T-helper 1 cell treated with Interleukin-12 subunit alpha and Interleukin-12 subunit beta and Interleukin-4 antibody, amounts not matched to agents 30 ng/mL and 1 ng/mL, for 36 hours (primary cell): ENCODE measurements around the gene ZNF319. TPM values are rescaled to one million over a fixed set of nuclear protein-coding genes. Genes with fewer than 3 reads are reported as not detected.

ENCODE experiments used
- intact Hi-C: fragments of 100-400 bp; cut with micrococcal nuclease; formaldehyde crosslinking; loops from one replicate; pipeline ENCODE4 v1.15.1; 2024
- total RNA-seq: library from RNA; stranded (reverse); gene quantifications from 2 replicates; pipeline ENCODE4 v1.2.3, GENCODE V29; 2022

The ZNF319 gene
- total RNA-seq, 1 donor from 2014 or later: 17.8 TPM

GRCh38 chr16:58037365-58038057 is 37.0 kb upstream of the ZNF319 start:
- intact Hi-C loops: no loop called here

DNA sequence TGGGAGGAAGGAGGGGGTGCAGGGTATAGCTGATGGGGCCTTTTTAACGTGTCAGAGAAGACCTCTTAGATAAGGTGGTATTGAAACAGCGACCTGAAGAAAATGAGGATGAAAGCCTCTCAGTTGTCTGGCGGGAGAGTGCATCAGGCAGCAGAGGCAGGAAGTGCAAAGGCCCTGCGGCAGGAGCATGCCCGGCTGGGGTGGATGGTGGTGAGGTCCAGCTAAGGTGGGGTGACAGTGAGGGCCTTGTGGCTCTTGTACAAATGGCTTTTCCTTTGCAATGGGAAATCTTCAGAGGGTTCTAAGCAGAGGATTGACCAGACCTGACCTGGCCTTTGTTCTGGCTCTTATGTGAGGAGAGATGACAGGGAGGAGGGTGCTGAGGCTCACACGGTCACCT is 36.5 kb upstream of the ZNF319 start:
- intact Hi-C loops: no loop called here

DNA sequence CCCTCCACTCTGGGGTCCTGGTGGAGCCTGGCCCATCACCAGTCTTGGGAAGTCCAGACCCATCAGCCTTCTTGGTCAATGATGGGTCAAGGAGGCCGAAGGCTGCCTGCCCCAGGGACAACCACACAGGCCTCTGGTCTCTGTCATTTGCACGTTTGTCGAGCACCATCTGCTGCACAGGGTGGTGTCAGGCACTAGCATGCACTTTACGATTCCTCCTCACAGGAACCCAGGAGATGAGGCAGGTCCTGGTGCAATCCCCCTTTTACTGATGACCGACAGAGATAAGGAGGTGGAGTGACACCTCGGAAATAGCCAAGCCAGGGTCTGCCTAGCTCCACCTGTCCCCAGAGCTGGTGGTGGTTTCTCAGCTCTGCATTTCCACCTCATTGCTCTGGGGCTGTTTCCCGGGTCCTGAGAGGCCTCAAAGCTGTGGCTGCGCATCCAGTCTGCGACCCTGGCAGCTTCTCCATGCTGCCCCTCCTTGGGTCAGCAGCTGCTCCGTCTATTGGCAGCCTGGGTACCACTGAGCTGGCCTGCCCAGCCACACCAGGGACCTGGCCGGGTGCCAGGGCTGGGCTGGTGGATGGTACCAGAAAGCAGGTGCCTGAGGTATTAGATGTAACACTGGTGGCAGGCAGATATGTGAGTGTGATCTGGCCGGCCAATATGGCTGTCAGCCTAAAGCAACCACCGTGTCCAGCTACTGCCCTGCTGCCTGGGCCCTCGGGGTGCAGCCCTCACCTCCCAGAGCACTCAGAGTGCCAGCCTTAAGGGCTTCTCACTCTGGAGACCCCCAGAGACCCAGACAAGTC is 35.1 kb upstream of the ZNF319 start:
- intact Hi-C loops: no loop called here

GRCh38 chr16:58034774-58035173 is 34.3 kb upstream of the ZNF319 start:
- intact Hi-C loops: no loop called here

GRCh38 chr16:58034128-58034685 is 33.7 kb upstream of the ZNF319 start:
- intact Hi-C loops: no loop called here

GRCh38 chr16:58032710-58033293 is 32.3 kb upstream of the ZNF319 start:
- intact Hi-C loops: no loop called here

GRCh38 chr16:58031016-58031800 is 30.7 kb upstream of the ZNF319 start:
- intact Hi-C loops: no loop called here

- intact Hi-C loops: no loop called here
Observed at GRCh38 chr16:58030136-58030840, 29.8 kb upstream of the ZNF319 start.

DNA sequence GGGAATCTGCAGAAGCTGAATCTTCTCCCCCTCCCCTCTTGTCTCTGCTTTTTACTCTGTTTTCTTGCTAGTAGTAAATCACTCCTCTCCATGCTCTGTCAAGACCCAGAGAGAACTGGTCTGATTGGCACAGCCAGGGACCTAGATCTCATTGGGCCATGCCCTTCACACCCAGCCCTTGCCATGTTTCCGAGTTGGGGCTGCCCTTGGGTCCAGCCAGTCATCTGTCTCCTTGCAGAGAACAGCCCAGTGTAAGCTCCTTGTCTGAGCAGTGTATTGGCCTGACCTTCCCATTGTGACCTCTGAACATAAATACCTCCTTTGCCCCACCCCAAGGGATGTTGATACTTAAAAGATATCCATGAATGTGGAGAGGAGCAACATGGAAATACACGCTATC is 28.9 kb upstream of the ZNF319 start:
- intact Hi-C loops: no loop called here

DNA sequence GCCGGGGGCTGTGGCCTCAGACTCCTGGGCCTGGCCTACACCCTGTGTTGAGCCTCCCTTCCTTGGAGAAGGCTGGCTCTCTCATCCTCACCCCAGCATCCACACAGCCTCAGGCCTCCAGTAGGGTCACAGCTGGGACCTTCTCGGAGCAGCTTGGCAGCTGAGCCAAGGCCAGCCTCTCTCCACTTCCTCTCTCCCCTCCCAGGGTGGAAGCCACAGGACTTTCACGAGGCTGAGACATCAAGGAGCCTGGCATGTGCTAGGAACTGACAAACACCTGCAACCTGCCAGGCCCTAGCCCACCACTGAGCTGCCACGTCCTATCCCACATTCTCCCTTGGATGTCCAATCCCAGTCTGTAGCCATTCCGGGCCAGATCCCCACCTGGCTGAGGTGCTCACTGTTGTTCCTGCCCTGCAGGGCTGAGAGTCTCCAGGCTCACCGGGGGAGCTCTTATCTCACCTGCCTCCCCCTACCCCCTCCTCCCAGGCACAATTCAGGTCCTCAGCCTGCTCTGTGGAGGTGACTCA is 28.1 kb upstream of the ZNF319 start:
- intact Hi-C loops: no loop called here

GRCh38 chr16:58027916-58028455 is 27.5 kb upstream of the ZNF319 start:
- intact Hi-C loops: no loop called here

DNA sequence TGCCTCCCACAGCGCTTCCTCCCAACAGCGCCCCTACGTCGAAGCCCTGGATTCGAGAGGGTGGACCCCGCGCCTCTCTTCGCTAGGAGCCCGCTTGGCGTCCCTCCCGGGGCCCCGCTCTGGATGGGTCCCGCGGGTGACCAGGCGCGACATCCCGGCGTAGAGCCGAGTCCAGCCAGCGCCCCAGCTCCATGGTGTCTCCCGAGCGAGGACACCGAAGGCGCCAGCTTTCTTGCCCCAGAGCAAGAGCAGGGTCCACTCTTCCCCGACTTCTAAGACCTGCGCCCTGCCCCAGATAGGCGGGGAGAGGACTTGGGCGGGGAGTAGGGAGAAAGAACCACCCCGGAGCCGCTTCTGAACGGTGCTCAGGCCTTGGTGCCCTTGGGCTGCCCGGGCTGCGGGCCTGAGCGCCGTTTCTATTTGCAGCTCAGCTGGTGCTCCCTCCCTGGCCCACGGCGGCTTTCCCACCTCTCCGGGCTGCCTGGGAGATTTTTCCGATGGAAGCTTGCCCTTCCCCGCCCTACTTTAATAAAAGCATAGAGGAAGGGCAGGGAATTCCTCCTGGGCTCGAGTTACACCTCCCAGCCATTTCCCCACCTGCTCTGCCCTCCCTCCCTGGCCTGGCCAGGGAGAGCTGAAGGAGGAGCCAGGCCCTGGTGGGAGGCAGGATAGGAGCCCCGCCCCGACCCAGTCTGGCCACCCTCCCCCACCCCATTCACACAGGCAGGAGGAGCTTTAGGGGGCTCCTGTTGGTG is 26.9 kb upstream of the ZNF319 start:
- intact Hi-C loops: no loop called here

DNA sequence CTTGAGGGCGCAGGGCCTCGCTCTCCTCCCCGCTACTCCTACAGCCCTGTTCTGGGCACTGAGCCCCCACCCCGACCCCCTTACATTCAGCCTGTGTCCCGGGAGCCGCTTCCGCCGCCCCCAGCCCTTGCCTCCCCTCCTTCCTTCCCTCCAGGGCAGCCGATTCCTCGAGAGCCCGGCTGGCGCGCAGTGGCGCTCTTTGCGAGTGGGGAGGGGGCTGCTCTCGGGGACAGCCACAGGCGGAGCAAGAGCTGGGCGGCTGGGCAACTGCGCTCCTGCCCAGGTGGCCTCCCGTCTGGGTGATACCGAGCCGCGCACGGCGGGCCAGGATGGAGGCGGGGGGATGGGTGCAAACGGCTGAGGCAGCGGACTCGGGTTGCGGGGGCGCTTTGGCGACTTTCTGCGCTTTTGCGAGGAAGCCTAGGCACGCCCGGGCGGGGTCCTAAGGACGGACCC is 26.3 kb upstream of the ZNF319 start:
- intact Hi-C loops: no loop called here

GRCh38 chr16:58026139-58026704 is 25.8 kb upstream of the ZNF319 start:
- intact Hi-C loops: no loop called here

GRCh38 chr16:58025351-58026138 is 25.1 kb upstream of the ZNF319 start, which contains the start of gene MMP15:
Gene MMP15, plus strand, starts transcription at chr16:58025754. Its CDS starts 597 bp downstream, at chr16:58026351.
- intact Hi-C loops: loop anchor here (1.0 to 2.0 kb wide), 4 partner anchors 24 to 290 kb away; partner anchors contain the start of genes CFAP20, KATNB1 and USB1

DNA sequence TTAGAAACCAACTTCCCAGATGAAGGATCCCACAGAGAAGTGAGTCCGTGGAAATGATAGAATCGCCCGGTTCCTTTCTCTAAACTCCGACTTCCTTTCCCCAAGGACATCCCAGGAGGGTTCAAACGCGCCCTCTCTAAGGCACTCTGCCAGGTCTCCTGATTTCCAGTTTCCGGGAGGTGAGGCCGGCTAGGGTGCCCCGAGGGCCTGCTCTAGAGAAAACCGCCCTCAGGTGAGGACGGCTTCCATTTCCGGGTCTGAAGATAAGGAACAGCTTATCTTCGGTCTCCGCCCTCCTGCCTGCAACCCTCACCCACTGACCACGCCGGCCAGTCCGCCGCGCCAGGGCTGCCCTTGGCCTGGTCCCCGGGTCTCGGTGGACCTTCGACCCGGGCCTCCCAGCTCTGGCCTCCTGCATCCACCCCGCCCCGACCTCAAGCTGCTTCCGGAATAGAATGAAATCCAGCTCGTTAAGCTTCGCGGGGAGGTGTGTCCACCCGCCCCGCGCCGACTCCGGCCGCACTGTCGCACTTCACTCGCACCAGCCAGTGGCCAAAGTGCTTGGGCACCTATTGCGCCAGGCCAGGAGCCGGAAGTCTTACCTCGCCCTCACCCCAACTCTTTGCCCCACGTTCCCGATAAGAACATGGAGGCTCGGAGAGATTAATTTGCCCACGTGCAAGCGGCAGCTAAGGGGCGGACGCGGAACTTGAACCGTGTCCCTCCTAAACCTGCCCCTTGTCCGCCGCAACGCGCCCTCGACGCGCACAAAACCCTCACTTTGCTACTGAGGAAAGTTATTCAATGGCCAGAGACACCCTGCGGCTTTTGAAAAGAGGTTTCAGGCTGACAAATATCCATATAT is 24.2 kb upstream of the ZNF319 start:
- intact Hi-C loops: loop anchor here (1.0 to 5.0 kb wide), 5 partner anchors 23 to 289 kb away; partner anchors contain the start of genes CFAP20, KATNB1 and USB1
